Measurements from ENCODE around the gene SCCPDH.

The SCCPDH gene

GRCh38 chr1:246790833-246791232 is 66.6 kb downstream of the SCCPDH start:
- Histone ChIP-seq H3K4me1 (ENCODE audit: control insufficient read depth, low read length) (no peaks in the 10 kb centered on the region), H4K20me1 (ENCODE audit: control insufficient read depth, insufficient read depth, low read depth, low read length) (no peaks in the 10 kb centered on the region), H3K4me2 (ENCODE audit: low read length) (no peak overlapping the region), H3F3A (ENCODE audit: control insufficient read depth, insufficient read depth) (no peaks in the 10 kb centered on the region), H3K9me2 (replicated peaks; ENCODE audit: control insufficient read depth, low read length) (no peaks in the 10 kb centered on the region), H3K27me3 (ENCODE audit: control insufficient read depth, low read length) (no peaks in the 10 kb centered on the region), H3K79me2 (ENCODE audit: control insufficient read depth, low read length) (no peaks in the 10 kb centered on the region), H3K4me3 (ENCODE audit: low read length) (no peak overlapping the region), H3K27ac (ENCODE audit: low read depth, low read length) (no peak overlapping the region), H3K36me3 (ENCODE audit: control insufficient read depth, low read length) (no peaks in the 10 kb centered on the region), H3K9me3 (ENCODE audit: control insufficient read depth, insufficient read depth, low read length) (peaks cover under 1% of the 10 kb centered on the region; the same call in 1 of the 2 replicates)
- TF ChIP-seq EZH2phosphoT487 (IDR thresholded peaks at IDR 0.05; ENCODE audit: borderline replicate concordance, low read length) (no peak), CTCF (IDR thresholded peaks at IDR 0.05; ENCODE audit: low read depth, low read length, poor library complexity, severe bottlenecking) (no peak)

- Histone ChIP-seq H3K79me2 (ENCODE audit: control insufficient read depth, low read length) (no peaks in the 10 kb centered on the region), H3K36me3 (ENCODE audit: control insufficient read depth, low read length) (no peaks in the 10 kb centered on the region), H3F3A (ENCODE audit: control insufficient read depth, insufficient read depth) (no peaks in the 10 kb centered on the region), H3K9me3 (ENCODE audit: control insufficient read depth, insufficient read depth, low read length) (no peaks in the 10 kb centered on the region), H3K27me3 (ENCODE audit: control insufficient read depth, low read length) (no peaks in the 10 kb centered on the region), H3K27ac (ENCODE audit: low read depth, low read length) (no peak overlapping the region), H4K20me1 (ENCODE audit: control insufficient read depth, insufficient read depth, low read depth, low read length) (no peaks in the 10 kb centered on the region), H3K4me1 (ENCODE audit: control insufficient read depth, low read length) (no peaks in the 10 kb centered on the region), H3K9me2 (replicated peaks; ENCODE audit: control insufficient read depth, low read length) (no peaks in the 10 kb centered on the region), H3K4me3 (ENCODE audit: low read length) (no peak overlapping the region), H3K4me2 (ENCODE audit: low read length) (no peak overlapping the region)
- no peak for TF ChIP-seq EZH2phosphoT487 (IDR thresholded peaks at IDR 0.05; ENCODE audit: borderline replicate concordance, low read length)
- no peak for TF ChIP-seq CTCF (IDR thresholded peaks at IDR 0.05; ENCODE audit: low read depth, low read length, poor library complexity, severe bottlenecking)
Observed at GRCh38 chr1:246791303-246791918, 67.2 kb downstream of the SCCPDH start.

GRCh38 chr1:246792603-246793002 is 68.4 kb downstream of the SCCPDH start:
- no peaks in the 10 kb centered on the region for H3K36me3 ChIP-seq (ENCODE audit: control insufficient read depth, low read length)
- no peaks in the 10 kb centered on the region for H3K9me2 ChIP-seq (replicated peaks; ENCODE audit: control insufficient read depth, low read length)
- no peak overlapping the region for H3K27ac ChIP-seq (ENCODE audit: low read depth, low read length)
- no peak overlapping the region for H3K4me3 ChIP-seq (ENCODE audit: low read length)
- no peaks in the 10 kb centered on the region for H3K9me3 ChIP-seq (ENCODE audit: control insufficient read depth, insufficient read depth, low read length)
- TF ChIP-seq EZH2phosphoT487 (IDR thresholded peaks at IDR 0.05; ENCODE audit: borderline replicate concordance, low read length) (no peak), CTCF (IDR thresholded peaks at IDR 0.05; ENCODE audit: low read depth, low read length, poor library complexity, severe bottlenecking) (no peak)
- no peak overlapping the region for H3K4me2 ChIP-seq (ENCODE audit: low read length)
- H3F3A ChIP-seq (ENCODE audit: control insufficient read depth, insufficient read depth) = no peaks in the 10 kb centered on the region
- H3K79me2 ChIP-seq (ENCODE audit: control insufficient read depth, low read length) = no peaks in the 10 kb centered on the region
- no peaks in the 10 kb centered on the region for H4K20me1 ChIP-seq (ENCODE audit: control insufficient read depth, insufficient read depth, low read depth, low read length)
- no peaks in the 10 kb centered on the region for H3K4me1 ChIP-seq (ENCODE audit: control insufficient read depth, low read length)
- no peaks in the 10 kb centered on the region for H3K27me3 ChIP-seq (ENCODE audit: control insufficient read depth, low read length)
